Kidney epithelial cell (primary cell): Measurements from ENCODE around the gene SCN5A. TPM values are rescaled to one million over a fixed set of nuclear protein-coding genes. Genes with fewer than 3 reads are reported as not detected.
A peak's percentile ranks its signal among the peaks of the same experiment; 100 is the strongest.

Source experiments
- DNase-seq: peaks from one replicate; pipeline ENCODE4 v3.0.0-alpha.2; 2010; ENCODE audit warnings: low read depth
- H3K27me3 ChIP-seq: 2 replicates; pipeline ENCODE4 v1.6.0; 2011; ENCODE audit warnings: low read length; ENCODE audit not compliant: control insufficient read depth, insufficient read depth
- H3K36me3 ChIP-seq: 2 replicates; pipeline ENCODE4 v1.5.1; 2011; ENCODE audit warnings: low read length; ENCODE audit not compliant: control insufficient read depth, insufficient read depth
- H3K4me3 ChIP-seq: 2 replicates; pipeline ENCODE4 v1.5.1; 2011; ENCODE audit warnings: low read depth, mild to moderate bottlenecking, control low read depth, low read length
- CTCF ChIP-seq: IDR thresholded peaks from 2 replicates; pipeline ENCODE4 v1.5.1; 2011; ENCODE audit warnings: mild to moderate bottlenecking, moderate library complexity, low read length, control low read depth, inconsistent platforms; ENCODE audit not compliant: insufficient read depth, poor library complexity, severe bottlenecking
- total RNA-seq: library from RNA; depleted of rRNA; stranded (reverse); fragments of >200 nt; gene quantifications from 2 replicates; pipeline ENCODE4 v1.2.3, GENCODE V29; 2015

SCN5A gene
- total RNA-seq, 1 donor from 2014 or later, result 3.8 TPM

GRCh38 chr3:38689346-38689745, 39.9 kb upstream of the SCN5A start:
- DNase-seq, result no peak
- H3K36me3 ChIP-seq, result no peaks in the 10 kb centered on the region
- no peak overlapping the region for H3K4me3 ChIP-seq
- no peaks in the 10 kb centered on the region for H3K27me3 ChIP-seq
- no peak for TF ChIP-seq CTCF

- Histone ChIP-seq H3K36me3 (no peaks in the 10 kb centered on the region), H3K27me3 (no peaks in the 10 kb centered on the region), H3K4me3 (no peak overlapping the region)
- TF ChIP-seq CTCF, result no peak
- no peak for DNase-seq
These were observed 37.8 kb upstream of the SCN5A start for GRCh38 chr3:38687321-38687720.

- TF ChIP-seq CTCF, result no peak
- no peak for DNase-seq
- H3K27me3 ChIP-seq, result no peaks in the 10 kb centered on the region
- no peak overlapping the region for H3K4me3 ChIP-seq
- no peaks in the 10 kb centered on the region for H3K36me3 ChIP-seq
These were observed 35.1 kb upstream of the SCN5A start for GRCh38 chr3:38684546-38684945.

GRCh38 chr3:38669668-38670067, 20.2 kb upstream of the SCN5A start:
- no peak for DNase-seq
- TF ChIP-seq CTCF, result no peak
- no peaks in the 10 kb centered on the region for H3K36me3 ChIP-seq
- H3K4me3 ChIP-seq, result no peak overlapping the region
- peaks cover 2% of the 10 kb centered on the region for H3K27me3 ChIP-seq

GRCh38 chr3:38662544-38662943, 13.1 kb upstream of the SCN5A start:
- peak; percentile 9 for DNase-seq
- peaks cover 20% of the 10 kb centered on the region for H3K27me3 ChIP-seq
- no peaks in the 10 kb centered on the region for H3K36me3 ChIP-seq
- no peak overlapping the region for H3K4me3 ChIP-seq
- peak; percentile 42 for TF ChIP-seq CTCF

- H3K4me3 ChIP-seq, result no peak overlapping the region
- peaks cover 29% of the 10 kb centered on the region for H3K27me3 ChIP-seq
- DNase-seq, result no peak
- TF ChIP-seq CTCF, result no peak
- no peaks in the 10 kb centered on the region for H3K36me3 ChIP-seq
These were observed 9.4 kb upstream of the SCN5A start for GRCh38 chr3:38658841-38659240.
